ENCODE results near the gene DGLUCY.

DNA sequence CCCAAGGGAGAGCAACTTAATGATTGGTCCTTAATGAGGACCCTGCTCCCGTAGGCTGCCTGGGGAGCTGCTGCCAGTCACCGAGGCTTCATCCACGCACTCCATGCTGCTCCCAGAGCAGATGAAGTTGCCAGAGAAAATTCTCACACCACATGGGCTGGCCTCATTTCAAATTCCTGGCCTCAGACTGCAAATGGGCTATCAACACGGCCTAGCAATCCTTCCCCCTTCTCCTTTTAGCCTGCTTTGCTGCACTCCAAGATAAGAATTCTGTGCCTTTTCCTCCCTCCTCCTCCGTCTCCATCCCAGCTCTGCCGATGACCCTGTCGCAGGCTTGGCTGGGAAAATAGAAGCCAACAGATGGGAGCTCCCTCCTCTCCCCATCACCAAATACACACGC is 10.8 kb upstream of the DGLUCY start:
- TF ChIP-seq ZFP30 (CRISPR knock-in tag; IDR thresholded peaks at IDR 0.05): no peak
- no peak for TF ChIP-seq CSDC2 (CRISPR knock-in tag; IDR thresholded peaks at IDR 0.05)
- TF ChIP-seq ARNTL (CRISPR knock-in tag; IDR thresholded peaks at IDR 0.05; ENCODE audit: borderline replicate concordance, low read depth): no peak
- TF ChIP-seq ZFP3 (CRISPR knock-in tag; IDR thresholded peaks at IDR 0.05): no peak
- TF ChIP-seq TOX (CRISPR knock-in tag; IDR thresholded peaks at IDR 0.05; ENCODE audit: borderline replicate concordance): no peak
- no peak for TF ChIP-seq ISL1 (CRISPR knock-in tag; IDR thresholded peaks at IDR 0.05)
- TF ChIP-seq, protein P1, sequence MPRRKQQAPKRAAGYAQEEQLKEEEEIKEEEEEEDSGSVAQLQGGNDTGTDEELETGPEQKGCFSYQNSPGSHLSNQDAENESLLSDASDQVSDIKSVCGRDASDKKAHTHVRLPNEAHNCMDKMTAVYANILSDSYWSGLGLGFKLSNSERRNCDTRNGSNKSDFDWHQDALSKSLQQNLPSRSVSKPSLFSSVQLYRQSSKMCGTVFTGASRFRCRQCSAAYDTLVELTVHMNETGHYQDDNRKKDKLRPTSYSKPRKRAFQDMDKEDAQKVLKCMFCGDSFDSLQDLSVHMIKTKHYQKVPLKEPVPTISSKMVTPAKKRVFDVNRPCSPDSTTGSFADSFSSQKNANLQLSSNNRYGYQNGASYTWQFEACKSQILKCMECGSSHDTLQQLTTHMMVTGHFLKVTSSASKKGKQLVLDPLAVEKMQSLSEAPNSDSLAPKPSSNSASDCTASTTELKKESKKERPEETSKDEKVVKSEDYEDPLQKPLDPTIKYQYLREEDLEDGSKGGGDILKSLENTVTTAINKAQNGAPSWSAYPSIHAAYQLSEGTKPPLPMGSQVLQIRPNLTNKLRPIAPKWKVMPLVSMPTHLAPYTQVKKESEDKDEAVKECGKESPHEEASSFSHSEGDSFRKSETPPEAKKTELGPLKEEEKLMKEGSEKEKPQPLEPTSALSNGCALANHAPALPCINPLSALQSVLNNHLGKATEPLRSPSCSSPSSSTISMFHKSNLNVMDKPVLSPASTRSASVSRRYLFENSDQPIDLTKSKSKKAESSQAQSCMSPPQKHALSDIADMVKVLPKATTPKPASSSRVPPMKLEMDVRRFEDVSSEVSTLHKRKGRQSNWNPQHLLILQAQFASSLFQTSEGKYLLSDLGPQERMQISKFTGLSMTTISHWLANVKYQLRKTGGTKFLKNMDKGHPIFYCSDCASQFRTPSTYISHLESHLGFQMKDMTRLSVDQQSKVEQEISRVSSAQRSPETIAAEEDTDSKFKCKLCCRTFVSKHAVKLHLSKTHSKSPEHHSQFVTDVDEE (CRISPR knock-in tag; IDR thresholded peaks at IDR 0.05): no peak
- no peak for TF ChIP-seq ZNF8 (CRISPR knock-in tag; IDR thresholded peaks at IDR 0.05)
- TF ChIP-seq, protein P2, sequence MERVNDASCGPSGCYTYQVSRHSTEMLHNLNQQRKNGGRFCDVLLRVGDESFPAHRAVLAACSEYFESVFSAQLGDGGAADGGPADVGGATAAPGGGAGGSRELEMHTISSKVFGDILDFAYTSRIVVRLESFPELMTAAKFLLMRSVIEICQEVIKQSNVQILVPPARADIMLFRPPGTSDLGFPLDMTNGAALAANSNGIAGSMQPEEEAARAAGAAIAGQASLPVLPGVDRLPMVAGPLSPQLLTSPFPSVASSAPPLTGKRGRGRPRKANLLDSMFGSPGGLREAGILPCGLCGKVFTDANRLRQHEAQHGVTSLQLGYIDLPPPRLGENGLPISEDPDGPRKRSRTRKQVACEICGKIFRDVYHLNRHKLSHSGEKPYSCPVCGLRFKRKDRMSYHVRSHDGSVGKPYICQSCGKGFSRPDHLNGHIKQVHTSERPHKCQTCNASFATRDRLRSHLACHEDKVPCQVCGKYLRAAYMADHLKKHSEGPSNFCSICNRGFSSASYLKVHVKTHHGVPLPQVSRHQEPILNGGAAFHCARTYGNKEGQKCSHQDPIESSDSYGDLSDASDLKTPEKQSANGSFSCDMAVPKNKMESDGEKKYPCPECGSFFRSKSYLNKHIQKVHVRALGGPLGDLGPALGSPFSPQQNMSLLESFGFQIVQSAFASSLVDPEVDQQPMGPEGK (CRISPR knock-in tag; IDR thresholded peaks at IDR 0.05; ENCODE audit: borderline replicate concordance): no peak
- TF ChIP-seq, protein P3, sequence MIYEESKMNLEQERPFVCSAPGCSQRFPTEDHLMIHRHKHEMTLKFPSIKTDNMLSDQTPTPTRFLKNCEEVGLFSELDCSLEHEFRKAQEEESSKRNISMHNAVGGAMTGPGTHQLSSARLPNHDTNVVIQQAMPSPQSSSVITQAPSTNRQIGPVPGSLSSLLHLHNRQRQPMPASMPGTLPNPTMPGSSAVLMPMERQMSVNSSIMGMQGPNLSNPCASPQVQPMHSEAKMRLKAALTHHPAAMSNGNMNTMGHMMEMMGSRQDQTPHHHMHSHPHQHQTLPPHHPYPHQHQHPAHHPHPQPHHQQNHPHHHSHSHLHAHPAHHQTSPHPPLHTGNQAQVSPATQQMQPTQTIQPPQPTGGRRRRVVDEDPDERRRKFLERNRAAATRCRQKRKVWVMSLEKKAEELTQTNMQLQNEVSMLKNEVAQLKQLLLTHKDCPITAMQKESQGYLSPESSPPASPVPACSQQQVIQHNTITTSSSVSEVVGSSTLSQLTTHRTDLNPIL (CRISPR knock-in tag; IDR thresholded peaks at IDR 0.05; ENCODE audit: low read depth): no peak
- no peak for TF ChIP-seq ZC3H10 (CRISPR knock-in tag; IDR thresholded peaks at IDR 0.05)
- TF ChIP-seq PPARA (CRISPR knock-in tag; IDR thresholded peaks at IDR 0.05; ENCODE audit: borderline replicate concordance): no peak

Data from SK-N-SH treated with all-trans-retinoic acid at 6 μM for 48 hours (cell line).